Coronary artery (tissue), 2 donors: ENCODE data around the gene PADI2.

Experiments
- DNase-seq: peaks from one replicate; pipeline ENCODE4 v3.0.0-alpha.2; 2017; ENCODE audit warnings: low spot score
- H3K27ac ChIP-seq, 2 donors: fragments of 200-600 bp; sonication (generic); one replicate each; pipeline ENCODE4 v1.5.1; 2016 to 2019
- H3K4me3 ChIP-seq: fragments of 200-600 bp; sonication (generic); 2 replicates; pipeline ENCODE4 v1.5.1; 2016; ENCODE audit warnings: mild to moderate bottlenecking, moderate library complexity
- CTCF ChIP-seq: fragments of 200-600 bp; sonication (generic); IDR thresholded peaks from one replicate; pipeline ENCODE4 v1.5.1; 2019; ENCODE audit warnings: antibody characterized with exemption

The PADI2 gene

GRCh38 chr1:17155257-17155920 lies 36.1 kb upstream of the PADI2 start:
- H3K4me3 ChIP-seq, result no peak overlapping the region
- peak; percentile 8 for DNase-seq
- TF ChIP-seq CTCF, result no peak
- H3K27ac ChIP-seq, result no peak overlapping the region

- TF ChIP-seq CTCF, result no peak
- no peak for DNase-seq
- no peak overlapping the region for H3K27ac ChIP-seq
- H3K4me3 ChIP-seq, result no peak overlapping the region
These were observed 30.5 kb upstream of the PADI2 start for GRCh38 chr1:17149771-17150170.

GRCh38 chr1:17148950-17149608 lies 29.8 kb upstream of the PADI2 start:
- DNase-seq, result no peak
- Histone ChIP-seq H3K27ac (no peak overlapping the region), H3K4me3 (no peak overlapping the region)
- TF ChIP-seq CTCF, result no peak

- no peak for DNase-seq
- Histone ChIP-seq H3K4me3 (no peak overlapping the region), H3K27ac (no peak overlapping the region)
- TF ChIP-seq CTCF, result no peak
These were observed 26.4 kb upstream of the PADI2 start for GRCh38 chr1:17145648-17146047.

- no peak overlapping the region for H3K27ac ChIP-seq
- TF ChIP-seq CTCF, result no peak
- DNase-seq, result no peak
- no peak overlapping the region for H3K4me3 ChIP-seq
These were observed 24.5 kb upstream of the PADI2 start for GRCh38 chr1:17143760-17144159.

- Histone ChIP-seq H3K27ac (peak overlapping the region in 1 of 2 donors; percentile 32), H3K4me3 (no peak overlapping the region)
- DNase-seq, result no peak
- TF ChIP-seq CTCF, result no peak
These were observed 22.4 kb upstream of the PADI2 start for GRCh38 chr1:17141441-17142197.
